ENCODE measurements around the gene CPNE7. TPM values are rescaled to one million over a fixed set of nuclear protein-coding genes. Genes with fewer than 3 reads are reported as not detected.

Gene CPNE7
- total and polyA plus RNA-seq, 2 donors (not counting 1 experiment from before 2014, with no cell fraction given) = 0.51 to 0.76 TPM

- H3K9me3 Mint-ChIP-seq (ENCODE audit: insufficient read depth) = no peaks in the 10 kb centered on the region
Observed at GRCh38 chr16:89549007-89549700, 26.4 kb upstream of the CPNE7 start.

More at GRCh38 chr16:89549007-89549700, 26.4 kb upstream of the CPNE7 start:
- DNase-seq (no peak), ATAC-seq (ENCODE audit: low read depth) (no peak)
- H3K4me1 Mint-ChIP-seq = peaks cover 2% of the 10 kb centered on the region
- WGBS (ENCODE audit: insufficient coverage) = 42% methylated on average over 7 of the region's 10 CpGs
- Histone ChIP-seq H3K4me2 (replicated peaks; ENCODE audit: low read depth, low read length, poor library complexity, severe bottlenecking) (no peak overlapping the region), H3K4me3 (ENCODE audit: control extremely low read depth in 1 of 5, extremely low read depth in 1 of 5, insufficient read depth in 1 of 5, low read depth in 2 of 5, low read length in 4 of 5) (no peak overlapping the region), H2AFZ (ENCODE audit: insufficient read depth, low read depth, low read length, poor library complexity, severe bottlenecking) (no peak overlapping the region), H4K20me1 (ENCODE audit: control insufficient read depth, insufficient read depth, low read length, poor library complexity, severe bottlenecking) (no peaks in the 10 kb centered on the region), H3K9ac (ENCODE audit: low read length) (no peak overlapping the region), H3K79me2 (ENCODE audit: control insufficient read depth, insufficient read depth, low read length) (peaks cover 17% of the 10 kb centered on the region), H3K27ac (ENCODE audit: low read length in 2 of 2) (no peak overlapping the region), H3K27me3 (replicated peaks in 1 of 4; ENCODE audit: control extremely low read depth in 1 of 4, control insufficient read depth in 3 of 4, insufficient read depth in 4 of 4, low read length in 3 of 4) (no peaks in the 10 kb centered on the region), H3K36me3 (replicated peaks in 1 of 2; ENCODE audit: control extremely low read depth in 1 of 2, control insufficient read depth in 1 of 2, extremely low read depth in 1 of 2, insufficient read depth in 2 of 2, low read length in 1 of 2) (peaks cover 6 to 60% of the 10 kb centered on the region in 2 experiments), H3K9me3 (ENCODE audit: control extremely low read depth in 1 of 3, control insufficient read depth in 2 of 3, insufficient read depth in 1 of 3, low read length in 2 of 3) (no peaks in the 10 kb centered on the region), H3K4me1 (ENCODE audit: control insufficient read depth in 2 of 2, insufficient read depth in 2 of 2, low read length in 2 of 2) (peaks cover 0 to 3% of the 10 kb centered on the region in 2 donors)
- no peak overlapping the region for H3K27ac Mint-ChIP-seq
- no peaks in the 10 kb centered on the region for H3K27me3 Mint-ChIP-seq
- no peak overlapping the region for H3K4me3 Mint-ChIP-seq
- intact Hi-C loops (cut with micrococcal nuclease) = no loop called here
- CTCF ChIA-PET = interaction anchor here (1.1 to 1.3 kb wide), 3 partner anchors 8 to 280 kb away, joined by 3 read pairs; no protein-coding TSS in a partner anchor
- POLR2A ChIA-PET = interaction anchor here (0.6 kb wide), 1 partner anchor 44 kb away, joined by 3 read pairs; no protein-coding TSS in a partner anchor
- TF ChIP-seq EZH2 (IDR thresholded peaks at IDR 0.05; ENCODE audit: borderline replicate concordance, insufficient read depth, low read depth, low read length, poor library complexity, severe bottlenecking) = no peak
- no peak for TF ChIP-seq CTCF (IDR thresholded peaks at IDR 0.05)

Measured in B cell (primary cell).